ENCODE results near the gene LPAR2.

The LPAR2 gene

GRCh38 chr19:19592690-19593089 lies 35.3 kb downstream of the LPAR2 start:
- DNase-seq, result no peak

GRCh38 chr19:19591133-19591825 lies 36.7 kb downstream of the LPAR2 start:
- DNase-seq, result peak; percentile 77

- DNase-seq, result no peak
Measured at GRCh38 chr19:19588546-19588945, 39.5 kb downstream of the LPAR2 start.

GRCh38 chr19:19587771-19588170 lies 40.2 kb downstream of the LPAR2 start:
- DNase-seq, result no peak

GRCh38 chr19:19584356-19584755 lies 43.7 kb downstream of the LPAR2 start:
- DNase-seq, result no peak

GRCh38 chr19:19582471-19582870 lies 45.5 kb downstream of the LPAR2 start:
- DNase-seq, result no peak

- no peak for DNase-seq
Measured at GRCh38 chr19:19581391-19581790, 46.6 kb downstream of the LPAR2 start.

GRCh38 chr19:19580418-19580817 lies 47.6 kb downstream of the LPAR2 start:
- DNase-seq, result no peak

- no peak for DNase-seq
Measured at GRCh38 chr19:19579533-19580361, 48.3 kb downstream of the LPAR2 start.

- DNase-seq, result no peak
Measured at GRCh38 chr19:19578252-19578651, 49.8 kb downstream of the LPAR2 start.

GRCh38 chr19:19575411-19575810 lies 52.6 kb downstream of the LPAR2 start:
- DNase-seq, result no peak

Measured in activated CD4-positive, alpha-beta T cell treated with anti-CD3 and anti-CD28 coated beads for 48 hours (primary cell).